SU-DHL-6 (cell line): Measurements from ENCODE around the gene INVS.

Experiments
- EZH2phosphoT487 ChIP-seq: fragments of 200-600 bp; sonication (generic), shearing (Covaris generic); conservative IDR thresholded peaks from 2 replicates; pipeline ENCODE4 v1.6.1; 2018; ENCODE audit warnings: mild to moderate bottlenecking, antibody characterized with exemption, low read length, moderate library complexity, mixed read lengths
- TF ChIP-seq, protein P1 (sequence below): fragments of 200-600 bp; sonication (generic); IDR thresholded peaks from one replicate; pipeline ENCODE4 v1.5.1; 2017; ENCODE audit warnings: antibody characterized with exemption, mild to moderate bottlenecking, low read length, moderate library complexity; ENCODE audit not compliant: insufficient read depth, poor library complexity, severe bottlenecking

DNA sequence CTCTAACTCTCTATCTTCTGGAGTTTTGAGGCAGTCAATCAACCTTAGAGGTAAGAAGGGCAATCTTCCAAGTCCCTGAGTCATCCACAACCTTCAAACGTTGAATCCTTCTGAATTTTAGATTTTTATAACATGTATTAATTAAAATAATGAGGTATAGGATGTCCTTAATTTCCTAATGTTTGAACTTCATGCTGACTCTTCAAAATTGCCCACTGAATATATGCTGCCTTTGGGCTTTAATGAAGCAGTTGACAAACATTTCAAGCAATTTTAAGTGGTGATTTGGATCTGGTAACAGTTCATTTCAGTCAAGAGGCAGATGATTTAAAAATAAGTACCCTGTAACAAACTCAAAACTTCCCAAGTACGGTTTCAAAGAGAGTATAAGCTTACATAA is 26.2 kb upstream of the INVS start:
- TF ChIP-seq, protein P1, sequence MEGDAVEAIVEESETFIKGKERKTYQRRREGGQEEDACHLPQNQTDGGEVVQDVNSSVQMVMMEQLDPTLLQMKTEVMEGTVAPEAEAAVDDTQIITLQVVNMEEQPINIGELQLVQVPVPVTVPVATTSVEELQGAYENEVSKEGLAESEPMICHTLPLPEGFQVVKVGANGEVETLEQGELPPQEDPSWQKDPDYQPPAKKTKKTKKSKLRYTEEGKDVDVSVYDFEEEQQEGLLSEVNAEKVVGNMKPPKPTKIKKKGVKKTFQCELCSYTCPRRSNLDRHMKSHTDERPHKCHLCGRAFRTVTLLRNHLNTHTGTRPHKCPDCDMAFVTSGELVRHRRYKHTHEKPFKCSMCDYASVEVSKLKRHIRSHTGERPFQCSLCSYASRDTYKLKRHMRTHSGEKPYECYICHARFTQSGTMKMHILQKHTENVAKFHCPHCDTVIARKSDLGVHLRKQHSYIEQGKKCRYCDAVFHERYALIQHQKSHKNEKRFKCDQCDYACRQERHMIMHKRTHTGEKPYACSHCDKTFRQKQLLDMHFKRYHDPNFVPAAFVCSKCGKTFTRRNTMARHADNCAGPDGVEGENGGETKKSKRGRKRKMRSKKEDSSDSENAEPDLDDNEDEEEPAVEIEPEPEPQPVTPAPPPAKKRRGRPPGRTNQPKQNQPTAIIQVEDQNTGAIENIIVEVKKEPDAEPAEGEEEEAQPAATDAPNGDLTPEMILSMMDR, result no peak
- no peak for TF ChIP-seq EZH2phosphoT487
